Posterior vena cava (tissue), 2 donors: Measurements from ENCODE around the gene TSPO2. TPM values are rescaled to one million over a fixed set of nuclear protein-coding genes. Genes with fewer than 3 reads are reported as not detected.

Experiments used
- total RNA-seq, 2 donors: library from RNA; stranded (reverse); fragmentation: NEBNext Ultra II Directional; extraction: Animal tissue kit (Norgen Biotek cat#: 25700); gene quantifications; one replicate each; pipeline ENCODE4 v1.2.1, GENCODE V29; 2021
- donor health status: DM: yes; HTN: yes; CAD: no.
- donor health status: DM: yes; HTN: yes; CAD: no.

The TSPO2 gene
- total RNA-seq, 2 donors from 2014 or later, result not detected

Other genes with a start within 250 kb of the TSPO2 start
- gene UNC5CL, start 3.2 kb upstream of the TSPO2 start, total RNA-seq, result under 1 TPM; 0.42 to 0.52 TPM
- gene APOBEC2, start 10.7 kb downstream of the TSPO2 start, total RNA-seq, result under 1 TPM in 1 of 2 donors, not detected in 1; 0.43 TPM
- 10 to 100 TPM; 12.1 to 14.5 TPM for gene OARD1, start 29.9 kb downstream of the TSPO2 start, total RNA-seq
- gene NFYA, start 30.5 kb downstream of the TSPO2 start, total RNA-seq, result 10 to 100 TPM in 1 of 2 donors, 1 to 10 TPM in 1; 8.4 to 10.6 TPM
- under 1 TPM; 0.56 to 0.57 TPM for gene TREML1, start 111.9 kb downstream of the TSPO2 start, total RNA-seq
- 1 to 10 TPM; 3.8 to 8.6 TPM for gene TREM2, start 120.6 kb downstream of the TSPO2 start, total RNA-seq
- gene TREML2, start 158.7 kb downstream of the TSPO2 start, total RNA-seq, result under 1 TPM; 0.19 to 0.28 TPM
- gene TREML4, start 185.9 kb downstream of the TSPO2 start, total RNA-seq, result under 1 TPM in 1 of 2 donors, not detected in 1; 0.14 TPM
- 1 to 10 TPM; 3.8 to 4.0 TPM for gene TREM1, start 244.2 kb downstream of the TSPO2 start, total RNA-seq